Adrenal gland (tissue), 5 donors: Measurements from ENCODE around the gene DYNC2LI1.

Experiments used
- POLR2A ChIP-seq, 2 donors: fragments of 450-650 bp; IDR thresholded peaks; one replicate each; pipeline ENCODE4 v1.6.1; 2017; ENCODE audit warnings: antibody characterized with exemption in 2 of 2, mild to moderate bottlenecking in 2 of 2, moderate library complexity in 1 of 2
- TF ChIP-seq, protein P1 (sequence below), 6 experiments: fragments of 450-650 bp in 4 of 6; fragments of 200-600 bp in 2 of 6; sonication (generic) in 1 of 6; IDR thresholded peaks; 1 replicate in 5 of 6; 2 replicates in 1 of 6; pipeline versions ENCODE4 v1.5.1 to v1.8.0; 2016 to 2021; ENCODE audit warnings: antibody characterized with exemption in 6 of 6, mild to moderate bottlenecking in 2 of 6, moderate library complexity in 1 of 6
- donor health status: DM: no; HTN: no; CAD: no.

GRCh38 chr2:43800894-43801293, 27.1 kb downstream of the DYNC2LI1 start:
- no peak for TF ChIP-seq POLR2A (IDR thresholded peaks at IDR 0.05)
- TF ChIP-seq, protein P1, sequence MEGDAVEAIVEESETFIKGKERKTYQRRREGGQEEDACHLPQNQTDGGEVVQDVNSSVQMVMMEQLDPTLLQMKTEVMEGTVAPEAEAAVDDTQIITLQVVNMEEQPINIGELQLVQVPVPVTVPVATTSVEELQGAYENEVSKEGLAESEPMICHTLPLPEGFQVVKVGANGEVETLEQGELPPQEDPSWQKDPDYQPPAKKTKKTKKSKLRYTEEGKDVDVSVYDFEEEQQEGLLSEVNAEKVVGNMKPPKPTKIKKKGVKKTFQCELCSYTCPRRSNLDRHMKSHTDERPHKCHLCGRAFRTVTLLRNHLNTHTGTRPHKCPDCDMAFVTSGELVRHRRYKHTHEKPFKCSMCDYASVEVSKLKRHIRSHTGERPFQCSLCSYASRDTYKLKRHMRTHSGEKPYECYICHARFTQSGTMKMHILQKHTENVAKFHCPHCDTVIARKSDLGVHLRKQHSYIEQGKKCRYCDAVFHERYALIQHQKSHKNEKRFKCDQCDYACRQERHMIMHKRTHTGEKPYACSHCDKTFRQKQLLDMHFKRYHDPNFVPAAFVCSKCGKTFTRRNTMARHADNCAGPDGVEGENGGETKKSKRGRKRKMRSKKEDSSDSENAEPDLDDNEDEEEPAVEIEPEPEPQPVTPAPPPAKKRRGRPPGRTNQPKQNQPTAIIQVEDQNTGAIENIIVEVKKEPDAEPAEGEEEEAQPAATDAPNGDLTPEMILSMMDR (IDR thresholded peaks at IDR 0.05), result no peak
